ENCODE data around the gene COL26A1. TPM values are rescaled to one million over a fixed set of nuclear protein-coding genes. Genes with fewer than 3 reads are reported as not detected.

The COL26A1 gene
- total RNA-seq, 2 experiments from 2014 or later = not detected

GRCh38 chr7:101378751-101379174 lies 16.1 kb downstream of the COL26A1 start:
- ATAC-seq (ENCODE audit: poor library complexity) = no peak
- no peaks in the 10 kb centered on the region for H3K4me1 ChIP-seq (ENCODE audit: insufficient read depth, low read length)
- no peaks in the 10 kb centered on the region for H3K36me3 ChIP-seq (ENCODE audit: insufficient read depth, low read length)
- H3K4me3 ChIP-seq (ENCODE audit: low read length) = no peak overlapping the region
- H3K27me3 ChIP-seq (ENCODE audit: control insufficient read depth in 1 of 2, insufficient read depth in 2 of 2, low read length in 2 of 2) = no peaks in the 10 kb centered on the region
- H3K4me3 Mint-ChIP-seq = no peak overlapping the region
- no peaks in the 10 kb centered on the region for H3K9me3 Mint-ChIP-seq
- peaks cover 2% of the 10 kb centered on the region for H3K27me3 Mint-ChIP-seq
- no peak overlapping the region for H3K27ac Mint-ChIP-seq
- peaks cover 0 to 4% of the 10 kb centered on the region in 2 experiments for H3K9me3 ChIP-seq (ENCODE audit: control insufficient read depth in 1 of 2, insufficient read depth in 1 of 2, low read length in 2 of 2)
- CTCF ChIA-PET = no interaction called here
- no peak for TF ChIP-seq CTCF (IDR thresholded peaks at IDR 0.05)
- POLR2A ChIA-PET = no interaction called here
- no peaks in the 10 kb centered on the region for H3K36me3 Mint-ChIP-seq (ENCODE audit: low read depth)
- no peak overlapping the region for H3K27ac ChIP-seq (ENCODE audit: low read depth in 1 of 2, low read length in 2 of 2)
- DNase-seq = no peak
- no peaks in the 10 kb centered on the region for H3K4me1 Mint-ChIP-seq (ENCODE audit: low read depth)
- intact Hi-C loops (cut with DNase I, micrococcal nuclease) = no loop called here

- H3K27ac Mint-ChIP-seq = no peak overlapping the region
- Histone ChIP-seq H3K9me3 (ENCODE audit: control insufficient read depth in 1 of 2, insufficient read depth in 1 of 2, low read length in 2 of 2) (peaks cover 0 to 4% of the 10 kb centered on the region in 2 experiments), H3K27ac (ENCODE audit: low read depth in 1 of 2, low read length in 2 of 2) (no peak overlapping the region), H3K4me1 (ENCODE audit: insufficient read depth, low read length) (no peaks in the 10 kb centered on the region), H3K36me3 (ENCODE audit: insufficient read depth, low read length) (no peaks in the 10 kb centered on the region), H3K27me3 (ENCODE audit: control insufficient read depth in 1 of 2, insufficient read depth in 2 of 2, low read length in 2 of 2) (no peaks in the 10 kb centered on the region), H3K4me3 (ENCODE audit: low read length) (no peak overlapping the region)
- DNase-seq (no peak), ATAC-seq (ENCODE audit: poor library complexity) (no peak)
- no peaks in the 10 kb centered on the region for H3K4me1 Mint-ChIP-seq (ENCODE audit: low read depth)
- POLR2A ChIA-PET = no interaction called here
- CTCF ChIA-PET = no interaction called here
- no peaks in the 10 kb centered on the region for H3K27me3 Mint-ChIP-seq
- intact Hi-C loops (cut with DNase I, micrococcal nuclease) = no loop called here
- no peaks in the 10 kb centered on the region for H3K36me3 Mint-ChIP-seq (ENCODE audit: low read depth)
- no peak for TF ChIP-seq CTCF (IDR thresholded peaks at IDR 0.05)
- H3K4me3 Mint-ChIP-seq = no peak overlapping the region
- no peaks in the 10 kb centered on the region for H3K9me3 Mint-ChIP-seq
These were observed 16.6 kb downstream of the COL26A1 start for GRCh38 chr7:101379302-101379701.

GRCh38 chr7:101381549-101382111 lies 19.0 kb downstream of the COL26A1 start:
- ATAC-seq (ENCODE audit: poor library complexity) = no peak
- ChIA-PET CTCF (no interaction called here), POLR2A (no interaction called here)
- Mint-ChIP-seq H3K9me3 (no peaks in the 10 kb centered on the region), H3K27me3 (no peaks in the 10 kb centered on the region), H3K4me3 (no peak overlapping the region), H3K27ac (no peak overlapping the region), H3K4me1 (ENCODE audit: low read depth) (peaks cover 3% of the 10 kb centered on the region), H3K36me3 (ENCODE audit: low read depth) (no peaks in the 10 kb centered on the region)
- no peak overlapping the region for H3K27ac ChIP-seq (ENCODE audit: low read depth in 1 of 2, low read length in 2 of 2)
- DNase-seq = no peak
- no peak for TF ChIP-seq CTCF (IDR thresholded peaks at IDR 0.05)
- H3K4me3 ChIP-seq (ENCODE audit: low read length) = no peak overlapping the region
- peaks cover 2% of the 10 kb centered on the region for H3K4me1 ChIP-seq (ENCODE audit: insufficient read depth, low read length)
- no peaks in the 10 kb centered on the region for H3K36me3 ChIP-seq (ENCODE audit: insufficient read depth, low read length)
- intact Hi-C loops (cut with DNase I, micrococcal nuclease) = no loop called here
- H3K27me3 ChIP-seq (ENCODE audit: control insufficient read depth in 1 of 2, insufficient read depth in 2 of 2, low read length in 2 of 2) = no peaks in the 10 kb centered on the region
- H3K9me3 ChIP-seq (ENCODE audit: control insufficient read depth in 1 of 2, insufficient read depth in 1 of 2, low read length in 2 of 2) = peaks cover 0 to 4% of the 10 kb centered on the region in 2 experiments
